K562 (cell line): ENCODE data around the gene ABHD16A. TPM values are rescaled to one million over a fixed set of nuclear protein-coding genes. Genes with fewer than 3 reads are reported as not detected.

Experiments
- ATAC-seq: fragments of 200-7000 bp; cut with Tn5 transposase; 3 replicates; pipeline ENCODE4 v1.9.1; 2020; ENCODE audit warnings: moderate library complexity
- BruUV-seq: library from RNA; stranded (reverse); fragments of 400-500 nt; replicated peaks from 2 replicates; lab custom pipeline; 2021; lab: Mats Ljungman, UMichigan
- CTCF ChIA-PET: fragments of 300-600 bp; formaldehyde crosslinking; extraction: SDS; loops from one replicate; lab custom pipeline; 2021; ENCODE audit warnings: low intra/inter-chr PET ratio; lab: Yijun Ruan, JAX
- POLR2A ChIA-PET: fragments of 300-600, 350-650 bp; sonication (Branson Sonifier 250); formaldehyde crosslinking; extraction: SDS; loops from one replicate; lab custom pipeline; 2021; ENCODE audit warnings: antibody characterized with exemption, inconsistent platforms; lab: Yijun Ruan, JAX
- DNase-seq, 4 experiments: peaks; one replicate each; pipeline versions ENCODE4 v3.0.0 to v3.0.0-alpha.2; 2011 to 2018; ENCODE audit warnings: low spot score in 3 of 4, mixed read lengths in 3 of 4; ENCODE audit errors: extremely low read depth in 1 of 4
- FAIRE-seq: peaks from 2 replicates; lab custom pipeline; 2011; peaks lifted over from hg19 to GRCh38; lab: Jason Lieb, UNC
- H2AFZ ChIP-seq: 2 replicates; pipeline ENCODE4 v1.6.0; 2011; ENCODE audit warnings: low read depth, low read length, control low read depth, inconsistent platforms
- H3K27ac ChIP-seq: fragments of 200-600 bp; 3 replicates; pipeline ENCODE4 v1.8.0; 2011; ENCODE audit warnings: low read depth, mild to moderate bottlenecking, control low read depth, inconsistent platforms, low read length, moderate library complexity, mixed read lengths; ENCODE audit errors: extremely low read depth
- H3K27me3 ChIP-seq, 2 experiments: fragments of 300-600 bp in 1 of 2; 2 replicates in 1 of 2; 3 replicates in 1 of 2; pipeline versions ENCODE4 v1.6.0 to v1.8.0; 2011; ENCODE audit warnings: inconsistent platforms in 2 of 2, low read length in 2 of 2, mild to moderate bottlenecking in 1 of 2, mixed read lengths in 1 of 2, moderate library complexity in 1 of 2; ENCODE audit not compliant: control insufficient read depth in 2 of 2, insufficient read depth in 2 of 2
- H3K36me3 ChIP-seq: fragments of 300-600 bp; 3 replicates; pipeline ENCODE4 v1.8.0; 2011; ENCODE audit warnings: mild to moderate bottlenecking, low read length, inconsistent platforms; ENCODE audit not compliant: control insufficient read depth, insufficient read depth
- H3K4me1 ChIP-seq, 2 experiments: fragments of 200-600 bp in 1 of 2; replicated peaks in 1 of 2; 2 replicates in 1 of 2; 3 replicates in 1 of 2; pipeline versions ENCODE4 v1.5.1 to v1.8.0; 2011; ENCODE audit warnings: inconsistent platforms in 2 of 2, low read length in 2 of 2, mild to moderate bottlenecking in 1 of 2, mixed read lengths in 1 of 2, moderate library complexity in 1 of 2; ENCODE audit not compliant: control insufficient read depth in 2 of 2, insufficient read depth in 2 of 2
- H3K4me2 ChIP-seq: 2 replicates; pipeline ENCODE4 v1.6.1; 2011; ENCODE audit warnings: low read length, control low read depth, inconsistent platforms, mixed read lengths; ENCODE audit not compliant: insufficient read depth
- H3K4me3 ChIP-seq: fragments of 200-600 bp; sonication (generic), shearing (Covaris generic); 2 replicates; pipeline ENCODE4 v1.5.1; 2016; ENCODE audit warnings: control low read depth, inconsistent platforms
- H3K79me2 ChIP-seq: fragments of 200-600 bp; 3 replicates; pipeline ENCODE4 v1.8.0; 2011; ENCODE audit warnings: low read length, inconsistent platforms; ENCODE audit not compliant: control insufficient read depth, insufficient read depth
- H3K9ac ChIP-seq, 2 experiments: 2 replicates each; pipeline versions ENCODE4 v1.6.0 to v1.6.1; 2011; ENCODE audit warnings: low read depth in 2 of 2, low read length in 2 of 2, control low read depth in 1 of 2, inconsistent platforms in 1 of 2, mild to moderate bottlenecking in 1 of 2, mixed read lengths in 1 of 2; ENCODE audit not compliant: insufficient read depth in 1 of 2
- H3K9me1 ChIP-seq: one replicate; pipeline ENCODE4 v1.6.0; 2011; ENCODE audit warnings: inconsistent platforms, mild to moderate bottlenecking, low read length, moderate library complexity; ENCODE audit not compliant: control insufficient read depth, insufficient read depth
- H3K9me3 ChIP-seq: replicated peaks from 2 replicates; pipeline ENCODE4 v1.5.1; 2011; ENCODE audit warnings: low read depth, low read length, inconsistent platforms; ENCODE audit not compliant: control insufficient read depth, insufficient read depth
- H4K20me1 ChIP-seq: replicated peaks from 2 replicates; pipeline ENCODE4 v1.6.1; 2011; ENCODE audit warnings: low read length, inconsistent platforms, mixed read lengths; ENCODE audit not compliant: control insufficient read depth, insufficient read depth
- EP400 ChIP-seq: fragments of 450-650 bp; IDR thresholded peaks from 2 replicates; pipeline ENCODE4 v1.6.1; 2017; ENCODE audit warnings: antibody characterized with exemption, mild to moderate bottlenecking, moderate library complexity
- JUND ChIP-seq, 2 experiments: IDR thresholded peaks; 2 replicates in 1 of 2; 3 replicates in 1 of 2; pipeline ENCODE4 v1.6.1; 2011; ENCODE audit warnings: borderline replicate concordance in 2 of 2, low read depth in 2 of 2, low read length in 2 of 2, improper control_type of control experiment in 1 of 2, missing biosample characterization in 1 of 2, missing genetic modification characterization in 1 of 2, missing genetic modification reagents in 1 of 2
- MYBL2 ChIP-seq, 2 experiments: fragments of 450-650 bp in 1 of 2; sonication (generic) in 1 of 2; formaldehyde crosslinking in 1 of 2; IDR thresholded peaks; 2 replicates each; pipeline versions ENCODE4 v1.6.1 to v1.8.1; 2017 to 2022; ENCODE audit warnings: borderline replicate concordance in 1 of 2, inconsistent platforms in 1 of 2, low read depth in 1 of 2, mild to moderate bottlenecking in 1 of 2, missing genetic modification reagents in 1 of 2, moderate library complexity in 1 of 2
- MYC ChIP-seq, 2 experiments: fragments of 250-450 bp in 1 of 2; sonication (Bioruptor Pico) in 1 of 2; IDR thresholded peaks; 2 replicates each; pipeline versions ENCODE4 v1.5.1 to v1.6.1; 2012 to 2021; ENCODE audit warnings: low read depth in 2 of 2, borderline replicate concordance in 1 of 2, improper control_type of control experiment in 1 of 2, low read length in 1 of 2, mild to moderate bottlenecking in 1 of 2, moderate library complexity in 1 of 2
- NRF1 ChIP-seq, 2 experiments: fragments of 450-650 bp; IDR thresholded peaks in 1 of 2; conservative IDR thresholded peaks in 1 of 2; 2 replicates each; pipeline ENCODE4 v1.6.1; 2014; ENCODE audit warnings: mild to moderate bottlenecking in 2 of 2
- RBM22 ChIP-seq: fragments of 200-400 bp; formaldehyde crosslinking; IDR thresholded peaks from 2 replicates; pipeline ENCODE4 v1.6.1; 2018; ENCODE audit warnings: low read length, low read depth; ENCODE audit not compliant: poor library complexity, severe bottlenecking
- ZBTB17 ChIP-seq: fragments of 450-650 bp; formaldehyde crosslinking; IDR thresholded peaks from 2 replicates; pipeline ENCODE4 v1.4.0; 2020; ENCODE audit warnings: mild to moderate bottlenecking
- ZNF232 ChIP-seq: sonication (generic); formaldehyde crosslinking; IDR thresholded peaks from 2 replicates; pipeline ENCODE4 v1.8.0; 2022; ENCODE audit warnings: mild to moderate bottlenecking, missing genetic modification reagents
- WGBS: fragments of 100-300 bp; shearing (Covaris generic); methylation state at CpG from one replicate; pipeline ENCODE4 v1.1.6; 2016; ENCODE audit warnings: low coverage, mixed read lengths; ENCODE audit not compliant: insufficient coverage; ENCODE audit errors: missing lambda C conversion rate; 5-methylcytosine and 5-hydroxymethylcytosine counted together
- in situ Hi-C: fragments of 300-500 bp; cut with MboI; formaldehyde crosslinking; loops from 4 replicates; pipeline ENCODE4 v1.15.0; 2018; ENCODE audit warnings: inconsistent platforms, mixed read lengths
- intact Hi-C: fragments of 100-400 bp; cut with micrococcal nuclease; formaldehyde crosslinking; loops from 2 replicates; pipeline ENCODE4 v1.14.2; 2022
- polyA plus RNA-seq, 8 experiments: library from polyadenylated mRNA; depleted of rRNA in 4 of 8; stranded (reverse) in 5 of 8; unstranded in 3 of 8; fragments of >200 nt; fragmentation: Nextera tagmentation in 2 of 8; fragmentation: Illumina TruSeq in 1 of 8; extraction: Ambion mirVana in 2 of 8; extraction: Trizol in 1 of 8; gene quantifications; 2 replicates each; pipeline versions ENCODE4 v1.2.1 to v1.2.3, GENCODE V29; 2011 to 2014; ENCODE audit warnings: inconsistent platforms in 1 of 8, missing spikeins in 1 of 8
- total RNA-seq, 7 experiments: library from RNA; depleted of rRNA in 6 of 7; stranded (reverse); fragments of >200 nt in 6 of 7; fragmentation: Illumina TruSeq in 2 of 7; extraction: Trizol in 2 of 7; gene quantifications; 2 replicates each; pipeline versions ENCODE4 v1.2.1 to v1.2.3, GENCODE V29; 2011 to 2021; ENCODE audit warnings: low replicate concordance in 1 of 7
- TF ChIP-seq, protein P1 (sequence below): fragments of 450-650 bp; formaldehyde crosslinking; IDR thresholded peaks from 2 replicates; pipeline ENCODE4 v1.4.0; 2022; ENCODE audit warnings: mild to moderate bottlenecking, moderate library complexity
- TF ChIP-seq, protein P2 (sequence below), 2 experiments: IDR thresholded peaks; 2 replicates each; pipeline ENCODE4 v1.6.1; 2011; ENCODE audit warnings: borderline replicate concordance in 1 of 2, control low read depth in 1 of 2, low read depth in 1 of 2, low read length in 1 of 2, mild to moderate bottlenecking in 1 of 2, mixed read lengths in 1 of 2, moderate library complexity in 1 of 2; ENCODE audit not compliant: insufficient read depth in 1 of 2, insufficient read length in 1 of 2, poor library complexity in 1 of 2, severe bottlenecking in 1 of 2; ENCODE audit errors: extremely low read depth in 1 of 2
- TF ChIP-seq, protein P3 (sequence below): fragments of 200-800 bp; sonication (Bioruptor generic); IDR thresholded peaks from 2 replicates; pipeline ENCODE4 v1.6.1; 2017; ENCODE audit warnings: missing genetic modification characterization, missing compliant biosample characterization
- TF ChIP-seq, protein P4 (sequence below): sonication (generic); formaldehyde crosslinking; IDR thresholded peaks from 2 replicates; pipeline ENCODE4 v1.9.0; 2022; ENCODE audit warnings: mild to moderate bottlenecking, missing genetic modification reagents

The ABHD16A gene
- total and polyA plus RNA-seq, 9 of the 15 experiments (the other 6 are each of a cell fraction or from before 2014, with no cell fraction given): 25.8 to 120 (median 81.6) TPM

DNA sequence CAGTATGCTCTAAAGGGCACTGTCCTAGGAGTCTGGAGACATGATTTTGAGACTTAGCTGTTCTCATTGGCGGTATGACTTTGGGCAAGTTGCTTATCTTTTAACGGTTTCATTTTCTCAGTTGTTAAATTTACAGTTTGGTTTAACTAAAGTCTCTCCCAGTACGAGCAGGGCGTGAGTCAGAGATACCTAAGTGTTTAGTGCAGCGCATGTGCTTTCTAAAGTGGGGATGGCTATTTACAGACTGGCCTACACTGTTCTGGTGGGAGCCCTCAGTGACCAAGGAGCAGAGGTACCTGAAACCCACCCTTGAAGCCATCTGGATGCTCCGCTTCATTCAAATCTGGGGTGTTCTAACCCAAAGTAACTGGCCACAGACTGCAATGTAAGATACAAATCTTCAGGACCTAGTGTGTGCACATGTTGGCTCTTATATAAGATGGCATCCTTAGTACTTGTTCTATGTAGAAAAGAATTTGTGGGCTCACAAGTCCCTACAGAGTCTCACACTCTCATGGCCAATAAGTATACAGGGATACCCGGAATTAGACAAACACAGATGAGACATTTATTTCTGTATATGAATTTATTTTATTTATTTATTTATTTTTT is 47.4 kb upstream of the ABHD16A start:
- Histone ChIP-seq H3K27me3 (no peaks in the 10 kb centered on the region), H3K9me1 (peaks cover 4% of the 10 kb centered on the region), H3K4me1 (peaks cover 5 to 15% of the 10 kb centered on the region in 2 experiments), H3K79me2 (no peaks in the 10 kb centered on the region), H4K20me1 (no peaks in the 10 kb centered on the region), H3K27ac (peak overlapping the region; percentile 37; the same call in 2 of the 3 replicates), H3K4me2 (no peak overlapping the region), H3K36me3 (peaks cover 33% of the 10 kb centered on the region), H3K9ac (peak overlapping the region; percentile 6 to 36; a peak in 3 of 4 replicates), H3K9me3 (no peaks in the 10 kb centered on the region), H2AFZ (peak overlapping the region; percentile 4; the same call in 1 of the 2 replicates), H3K4me3 (no peak overlapping the region)
- in situ Hi-C loops: no loop called here
- no TSS peak for BruUV-seq
- intact Hi-C loops: no loop called here
- ChIA-PET POLR2A (interaction anchor here (0.6 to 7.7 kb wide), 9 partner anchors 9 to 56 kb away, joined by 3 to 108 read pairs (median 4); partner anchors contain the start of genes CLIC1, DDAH2, MSH5 and VARS1), CTCF (no interaction called here)
- WGBS: 28% methylated on average over 7 of the region's 7 CpGs
- FAIRE-seq (peak; percentile 35), DNase-seq (peak in 1 of 4 experiments; percentile 62), ATAC-seq (peak; percentile 68)
- no peak for TF ChIP-seq RBM22
- TF ChIP-seq MYC (IDR thresholded peaks at IDR 0.05; ENCODE audit: low read depth, low read length): peak; percentile 29; the same call in 1 of the 2 replicates
- no peak for TF ChIP-seq MYC (CRISPR knock-in tag; IDR thresholded peaks at IDR 0.05; ENCODE audit: borderline replicate concordance, low read depth)
- peak; percentile 25; the same call in 1 of the 2 replicates for TF ChIP-seq EP400
- peak; percentile 60 for TF ChIP-seq MYBL2 (IDR thresholded peaks at IDR 0.05; ENCODE audit: low read depth)
- TF ChIP-seq MYBL2 (CRISPR knock-in tag; IDR thresholded peaks at IDR 0.05; ENCODE audit: borderline replicate concordance): no peak
- 0 out of 2 replicates have a peak, but pooled peaks have one; percentile 10 for TF ChIP-seq ZNF232
- TF ChIP-seq JUND (IDR thresholded peaks at IDR 0.05; ENCODE audit: borderline replicate concordance, low read depth, low read length): peak; percentile 52
- TF ChIP-seq JUND (tag; IDR thresholded peaks at IDR 0.05; ENCODE audit: borderline replicate concordance, low read depth, low read length): peak; percentile 34; the same call in 1 of the 3 replicates
- TF ChIP-seq, protein P1, sequence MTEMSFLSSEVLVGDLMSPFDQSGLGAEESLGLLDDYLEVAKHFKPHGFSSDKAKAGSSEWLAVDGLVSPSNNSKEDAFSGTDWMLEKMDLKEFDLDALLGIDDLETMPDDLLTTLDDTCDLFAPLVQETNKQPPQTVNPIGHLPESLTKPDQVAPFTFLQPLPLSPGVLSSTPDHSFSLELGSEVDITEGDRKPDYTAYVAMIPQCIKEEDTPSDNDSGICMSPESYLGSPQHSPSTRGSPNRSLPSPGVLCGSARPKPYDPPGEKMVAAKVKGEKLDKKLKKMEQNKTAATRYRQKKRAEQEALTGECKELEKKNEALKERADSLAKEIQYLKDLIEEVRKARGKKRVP (CRISPR knock-in tag): peak; percentile 50; the same call in 1 of the 2 replicates
- TF ChIP-seq, protein P2, sequence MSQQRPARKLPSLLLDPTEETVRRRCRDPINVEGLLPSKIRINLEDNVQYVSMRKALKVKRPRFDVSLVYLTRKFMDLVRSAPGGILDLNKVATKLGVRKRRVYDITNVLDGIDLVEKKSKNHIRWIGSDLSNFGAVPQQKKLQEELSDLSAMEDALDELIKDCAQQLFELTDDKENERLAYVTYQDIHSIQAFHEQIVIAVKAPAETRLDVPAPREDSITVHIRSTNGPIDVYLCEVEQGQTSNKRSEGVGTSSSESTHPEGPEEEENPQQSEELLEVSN (IDR thresholded peaks at IDR 0.05; ENCODE audit: borderline replicate concordance in 1 of 2, extremely low read depth in 1 of 2, insufficient read depth in 1 of 2, insufficient read length in 1 of 2, low read depth in 1 of 2, low read length in 1 of 2, poor library complexity in 1 of 2, severe bottlenecking in 1 of 2): peak in 1 of 2 experiments; percentile 21
- TF ChIP-seq, protein P3, sequence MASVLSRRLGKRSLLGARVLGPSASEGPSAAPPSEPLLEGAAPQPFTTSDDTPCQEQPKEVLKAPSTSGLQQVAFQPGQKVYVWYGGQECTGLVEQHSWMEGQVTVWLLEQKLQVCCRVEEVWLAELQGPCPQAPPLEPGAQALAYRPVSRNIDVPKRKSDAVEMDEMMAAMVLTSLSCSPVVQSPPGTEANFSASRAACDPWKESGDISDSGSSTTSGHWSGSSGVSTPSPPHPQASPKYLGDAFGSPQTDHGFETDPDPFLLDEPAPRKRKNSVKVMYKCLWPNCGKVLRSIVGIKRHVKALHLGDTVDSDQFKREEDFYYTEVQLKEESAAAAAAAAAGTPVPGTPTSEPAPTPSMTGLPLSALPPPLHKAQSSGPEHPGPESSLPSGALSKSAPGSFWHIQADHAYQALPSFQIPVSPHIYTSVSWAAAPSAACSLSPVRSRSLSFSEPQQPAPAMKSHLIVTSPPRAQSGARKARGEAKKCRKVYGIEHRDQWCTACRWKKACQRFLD (CRISPR knock-in tag): peak; percentile 86; the same call in 1 of the 2 replicates
- peak; percentile 48 to 62; a peak in 3 of 4 replicates for TF ChIP-seq NRF1 (conservative IDR thresholded peaks at IDR 0.05 in 1 of 2, IDR thresholded peaks at IDR 0.05 in 1 of 2)
- TF ChIP-seq ZBTB17 (CRISPR knock-in tag): 0 out of 2 replicates have a peak, but pooled peaks have one; percentile 27
- TF ChIP-seq, protein P4, sequence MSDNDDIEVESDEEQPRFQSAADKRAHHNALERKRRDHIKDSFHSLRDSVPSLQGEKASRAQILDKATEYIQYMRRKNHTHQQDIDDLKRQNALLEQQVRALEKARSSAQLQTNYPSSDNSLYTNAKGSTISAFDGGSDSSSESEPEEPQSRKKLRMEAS (CRISPR knock-in tag): peak; percentile 87
